Mesenteric fat pad (tissue), 1 donor: ENCODE measurements around the gene CTSS. TPM values are rescaled to one million over a fixed set of nuclear protein-coding genes. Genes with fewer than 3 reads are reported as not detected.
"Not testable (repeated sequence)": the region's sequence is repeated elsewhere in the genome, so short reads cannot be mapped to it uniquely, and the experiment has no call there.

ENCODE experiments used
- DNase-seq: peaks from one replicate; pipeline ENCODE4 v3.0.0-alpha.2; 2020; ENCODE audit warnings: low spot score
- long read RNA-seq: library from polyadenylated mRNA; unstranded; transcript quantifications from one replicate; pipeline ENCODE4 v2.0.0, GENCODE V29; 2020
- total RNA-seq: library from RNA; stranded (reverse); fragmentation: NEBNext Ultra II Directional; extraction: Animal tissue kit (Norgen Biotek cat#: 25700); gene quantifications from one replicate; pipeline ENCODE4 v1.2.1, GENCODE V29; 2021
- donor health status: DM: yes; HTN: yes; CAD: no.

Gene CTSS
- 173 TPM for total RNA-seq
- long read RNA-seq, full-length matches to known transcripts = 320 of 355 reads
- long read RNA-seq, partial matches to known transcripts = 10 of 355 reads
- long read RNA-seq, other reads (novel, unspliced or antisense) = 25 of 355 reads

DNA sequence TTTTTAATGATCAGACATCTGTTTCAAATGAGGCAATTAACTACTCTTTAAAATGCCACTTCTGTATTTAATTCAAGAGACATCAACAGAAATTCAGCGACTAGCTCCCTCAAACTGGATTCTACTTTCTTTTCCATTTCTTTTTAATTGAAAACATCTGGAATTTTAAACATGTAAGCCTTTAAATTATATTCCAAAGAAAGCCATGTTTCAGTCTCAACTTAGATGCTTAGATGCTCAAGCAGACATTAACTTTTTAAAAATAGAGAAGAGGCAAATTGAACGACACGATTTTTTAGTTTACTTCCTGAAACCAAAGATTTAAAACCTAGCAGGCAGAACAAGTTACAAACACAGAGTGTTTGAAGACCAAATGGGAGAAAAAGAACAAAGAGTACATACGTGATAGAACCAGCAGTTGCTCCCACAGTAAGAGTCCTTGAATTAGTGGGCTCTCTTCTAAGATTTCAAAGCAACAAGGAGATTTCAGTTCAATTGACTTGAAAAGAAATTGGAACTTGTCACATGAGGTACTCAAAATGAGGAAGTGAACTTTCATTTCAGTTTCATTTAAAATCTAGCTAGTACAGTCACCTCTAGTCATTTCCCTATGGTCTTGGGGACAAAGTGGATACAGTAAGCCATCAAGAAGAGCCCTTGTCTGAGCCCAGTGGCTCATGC, at the start of gene CTSS:
Gene CTSS, minus strand, starts transcription at position 483 of the 681 bp plus-strand sequence. CDS start 1,015 bp downstream, outside the sequence.
- no peak for DNase-seq

DNA sequence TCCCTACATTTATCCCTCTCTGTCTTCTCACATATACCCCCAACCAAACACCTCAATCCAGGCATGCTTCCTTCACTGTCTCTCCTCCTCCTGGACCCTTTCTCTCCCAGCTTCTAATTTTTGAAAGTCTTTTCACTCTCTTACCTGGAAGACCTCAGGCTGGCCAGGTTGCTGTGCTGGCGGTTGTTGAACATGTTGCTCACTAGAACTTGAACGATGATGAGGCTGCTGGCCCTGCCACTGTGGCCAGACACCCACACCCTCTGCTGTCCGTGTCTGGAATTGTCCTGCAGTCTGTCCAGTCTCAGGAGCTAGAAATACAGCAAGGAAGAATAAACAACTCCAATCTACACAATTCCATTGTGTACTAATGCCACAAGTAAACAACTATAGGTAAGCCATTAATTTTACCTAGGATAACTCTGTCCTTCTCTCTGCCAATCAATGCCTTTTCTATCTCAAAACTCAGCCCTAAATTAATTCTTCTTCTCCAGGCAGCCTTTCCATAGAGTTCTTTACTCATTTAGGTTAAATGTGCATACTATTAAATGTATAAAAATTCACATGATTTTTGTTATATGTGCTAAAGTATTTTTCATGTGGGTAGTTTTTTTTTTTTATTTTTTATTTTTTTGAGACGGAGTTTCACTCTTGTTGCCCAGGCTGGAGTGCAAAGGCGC, 47.6 kb upstream of the CTSS start:
- DNase-seq = no peak

- DNase-seq = no peak
These were observed 45.5 kb upstream of the CTSS start for GRCh38 chr1:150810958-150811659.

- no peak for DNase-seq
These were observed 44.1 kb upstream of the CTSS start for GRCh38 chr1:150809651-150810050.

- DNase-seq = no peak
These were observed 43.3 kb upstream of the CTSS start for GRCh38 chr1:150808846-150809245.

GRCh38 chr1:150808121-150808520, 42.5 kb upstream of the CTSS start, which contains the start of gene CTSK:
Gene CTSK (minus strand): TSS chr1:150808260. CDS start chr1:150806805, 1,455 bp downstream.
- no peak for DNase-seq

DNA sequence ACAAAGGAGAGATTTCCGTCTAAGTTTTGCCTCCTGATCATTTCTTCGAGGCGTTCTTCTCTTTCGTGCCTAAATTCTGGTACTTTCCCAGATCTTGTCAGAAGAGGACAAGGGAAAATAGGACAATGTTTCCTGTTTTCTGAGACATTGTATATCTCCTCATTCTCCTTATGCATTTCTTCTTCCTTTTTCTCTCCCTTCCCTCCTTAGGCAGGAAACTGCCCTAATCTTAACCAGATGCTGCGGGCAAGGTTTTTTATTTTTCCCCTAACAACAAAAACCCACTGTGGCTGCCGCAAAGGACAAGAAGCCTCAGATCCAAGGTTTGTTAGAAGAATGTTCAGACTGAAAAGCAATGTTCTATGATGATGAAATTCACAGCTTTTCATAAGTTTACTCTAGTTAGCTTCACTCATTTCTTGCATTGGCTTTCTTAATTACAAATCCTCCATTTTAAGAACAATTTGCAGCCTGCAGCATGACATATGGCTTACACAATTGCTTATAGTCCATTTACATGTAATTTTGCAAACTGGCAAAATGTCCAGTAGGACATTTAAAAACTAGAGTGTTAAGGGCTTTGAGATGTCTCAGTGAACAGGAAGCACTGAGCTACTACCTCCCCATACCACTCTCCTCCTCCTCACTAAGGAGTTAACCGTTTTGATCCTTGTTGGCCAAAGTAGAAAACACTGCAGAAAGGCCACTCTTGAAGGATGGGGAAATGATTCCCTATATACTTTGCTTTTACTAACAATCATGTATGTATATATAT, 41.9 kb upstream of the CTSS start:
- no peak for DNase-seq

GRCh38 chr1:150805899-150806298, 40.3 kb upstream of the CTSS start:
- no peak for DNase-seq

DNA sequence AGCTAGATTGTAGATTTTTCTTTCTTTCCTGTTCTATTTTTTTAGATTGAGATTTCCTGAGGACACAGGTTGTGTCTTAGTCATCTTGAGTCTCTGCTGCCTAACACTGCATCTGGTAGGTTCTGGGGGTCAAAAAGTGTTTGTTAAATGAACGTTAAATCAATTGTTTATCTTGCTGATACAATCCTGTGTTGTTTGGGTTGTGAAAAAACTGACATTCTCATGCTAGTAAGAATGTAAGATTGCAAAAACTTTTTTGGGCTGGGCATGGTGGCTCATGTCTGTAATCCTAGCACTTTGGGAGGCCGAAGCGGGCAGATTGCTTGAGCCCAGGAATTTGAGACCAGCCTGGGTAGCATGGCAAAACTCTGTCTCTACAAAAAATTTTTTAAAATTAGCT, 39.1 kb upstream of the CTSS start:
- no peak for DNase-seq

DNA sequence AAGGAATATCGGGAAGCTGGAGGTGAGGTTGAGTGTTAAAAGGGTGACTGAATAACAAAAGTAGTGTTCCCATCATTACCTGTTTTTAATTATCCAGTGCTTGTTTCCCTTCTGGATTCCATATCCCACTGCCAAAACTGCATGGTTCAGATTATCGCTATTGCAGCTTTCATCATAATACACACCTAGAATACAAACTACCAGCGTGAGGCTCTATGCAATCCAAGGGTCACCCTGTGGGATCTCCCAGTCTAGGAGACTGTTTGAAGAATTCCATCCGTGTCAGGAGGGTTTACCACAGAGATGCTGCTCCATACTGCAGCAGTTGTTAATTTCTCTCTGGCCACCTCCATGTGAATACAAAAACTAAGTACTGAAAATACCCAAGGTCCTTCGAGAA, 33.5 kb upstream of the CTSS start:
- DNase-seq = no peak

DNA sequence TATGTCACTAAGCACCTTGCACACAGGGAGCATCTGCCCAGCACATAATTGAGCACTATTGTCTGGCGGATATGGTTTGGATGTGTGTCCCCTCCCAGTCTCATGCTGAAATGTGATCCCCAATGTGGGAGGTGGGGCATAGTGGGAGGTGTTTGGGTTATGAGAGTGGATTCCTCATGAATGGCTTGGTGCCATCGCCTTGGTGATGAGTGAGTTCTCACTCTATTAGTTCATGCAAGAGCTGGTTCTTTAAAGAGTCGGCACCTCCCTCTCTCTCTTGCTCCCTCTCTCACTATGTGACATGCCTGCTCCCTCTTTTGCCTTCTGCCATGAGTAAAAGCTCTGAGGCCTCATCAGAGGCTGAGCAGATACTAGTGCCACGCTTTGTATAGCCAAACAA, 32.9 kb upstream of the CTSS start:
- no peak for DNase-seq

GRCh38 chr1:150796374-150796773, 30.8 kb upstream of the CTSS start:
- no peak for DNase-seq

DNA sequence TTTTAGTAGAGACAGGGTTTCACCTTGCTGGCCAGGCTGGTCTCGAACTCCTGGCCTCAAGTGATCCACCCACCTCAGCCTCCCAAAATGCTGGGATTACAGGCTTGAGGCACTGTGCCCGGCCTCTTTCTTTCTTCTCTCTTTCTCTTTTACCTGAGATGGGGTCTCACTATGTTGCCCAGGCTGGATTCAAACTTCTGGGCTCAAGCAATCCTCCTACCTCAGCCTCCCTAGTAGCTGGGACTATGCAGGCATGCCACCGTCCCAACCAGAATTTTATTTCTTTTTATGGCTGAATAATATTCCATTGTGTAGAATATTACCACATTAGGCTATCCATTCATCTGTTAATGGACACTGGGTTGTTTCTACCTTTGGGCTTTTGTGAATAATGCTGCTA, 28.2 kb upstream of the CTSS start:
- not testable (repeated sequence) for DNase-seq

DNA sequence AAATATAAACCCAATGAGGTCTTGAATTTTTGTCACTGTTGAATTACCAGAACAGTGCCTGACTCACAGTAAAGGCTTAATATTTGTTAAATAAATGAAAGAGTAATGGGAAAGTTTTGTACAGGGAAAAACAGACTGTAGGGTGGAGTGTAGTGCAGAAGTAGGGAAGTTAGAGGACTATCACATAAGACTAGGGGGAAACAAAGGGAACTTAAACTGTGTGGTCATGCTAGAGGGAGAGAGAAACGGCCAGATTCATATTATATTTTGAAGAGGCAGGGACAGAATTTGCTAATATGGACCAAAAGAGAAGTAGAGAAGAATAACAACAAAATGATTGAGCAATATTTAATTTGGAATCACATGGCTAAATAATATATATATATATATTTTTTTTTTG, 27.6 kb upstream of the CTSS start:
- DNase-seq = no peak

DNA sequence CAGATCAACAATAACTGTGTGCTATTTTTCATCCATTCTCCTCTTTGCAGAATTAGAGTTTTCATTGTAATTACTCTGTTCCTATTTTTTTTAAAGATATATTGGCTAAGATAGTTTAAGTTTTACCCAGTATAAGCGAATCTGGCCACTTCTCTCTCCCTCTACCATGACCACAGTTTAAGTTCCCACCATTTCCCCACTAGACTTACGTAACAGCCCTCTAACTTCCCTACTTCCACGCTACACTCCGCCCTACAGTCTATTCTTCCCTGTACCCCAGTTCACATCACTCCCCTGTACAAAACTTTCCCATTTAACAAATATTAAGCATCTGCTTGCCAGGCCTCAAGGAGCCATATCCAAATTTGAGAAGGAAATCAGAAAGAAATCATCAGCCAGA, 26.0 kb upstream of the CTSS start:
- no peak for DNase-seq

GRCh38 chr1:150789396-150789795, 23.8 kb upstream of the CTSS start:
- no peak for DNase-seq

DNA sequence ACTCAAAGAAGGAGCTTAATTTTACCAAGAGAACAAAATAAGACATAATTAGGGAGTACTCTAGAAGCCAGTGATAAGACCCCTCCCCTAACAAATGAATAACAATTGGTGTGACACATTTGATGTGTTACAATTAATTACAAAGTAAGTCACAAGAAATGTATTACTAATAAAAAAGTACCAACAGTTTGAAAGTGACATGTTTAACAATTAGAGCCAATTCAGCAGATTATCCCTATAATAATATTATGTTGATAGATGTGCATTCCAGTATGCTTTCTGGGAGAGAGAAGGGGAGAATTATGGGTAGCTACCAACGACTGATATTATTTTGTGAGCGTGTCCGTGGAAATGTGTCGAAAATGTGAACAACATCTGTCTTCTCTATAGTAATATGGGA, 23.4 kb upstream of the CTSS start:
- DNase-seq = no peak

DNA sequence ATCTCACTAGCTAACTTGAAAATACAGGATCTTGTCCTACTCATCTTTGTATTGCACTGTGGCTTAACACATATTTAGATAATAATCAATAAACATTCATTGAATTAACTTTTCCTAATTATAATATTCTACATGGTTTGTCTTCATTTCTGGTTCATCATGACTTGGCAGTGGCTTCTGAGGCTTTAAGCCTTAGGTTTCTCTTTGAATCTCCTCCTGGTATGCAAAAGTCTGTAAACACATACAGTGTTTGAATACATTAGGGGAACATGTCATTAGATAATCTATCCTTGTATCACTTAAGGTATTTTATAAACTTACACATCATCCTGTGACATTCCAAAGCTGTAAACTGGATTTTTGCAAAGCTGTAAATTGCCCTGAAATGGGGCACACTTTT, 21.9 kb upstream of the CTSS start:
- no peak for DNase-seq

- DNase-seq = no peak
These were observed 14.9 kb upstream of the CTSS start for GRCh38 chr1:150780510-150780909.

- DNase-seq = no peak
These were observed 12.8 kb upstream of the CTSS start for GRCh38 chr1:150778409-150778808.

DNA sequence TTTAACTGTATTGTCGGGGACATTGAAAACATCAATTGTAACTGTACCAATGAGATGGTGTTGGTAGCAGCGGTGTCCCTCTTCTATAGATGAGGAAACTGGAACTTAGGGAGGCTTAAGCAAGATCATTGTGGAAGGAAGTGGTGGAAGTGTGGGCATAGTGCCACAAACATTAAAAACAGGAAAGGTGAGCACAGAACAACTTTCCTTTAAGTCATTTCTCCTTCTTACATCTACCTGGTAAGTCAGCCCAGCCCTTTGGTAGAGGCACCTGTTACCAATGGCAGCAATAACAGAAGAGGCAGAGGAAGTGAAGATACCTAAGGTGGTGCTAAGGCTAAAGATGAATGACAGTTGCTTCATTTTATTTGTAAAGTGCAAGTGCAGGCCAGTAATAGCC, 12.0 kb upstream of the CTSS start:
- no peak for DNase-seq
